Skeletal muscle tissue (tissue), 4 donors: ENCODE results near the gene MTERF2. TPM values are rescaled to one million over a fixed set of nuclear protein-coding genes. Genes with fewer than 3 reads are reported as not detected.
"Not testable (repeated sequence)": the region's sequence is repeated elsewhere in the genome, so short reads cannot be mapped to it uniquely, and the experiment has no call there.

Experiments
- H3K27ac ChIP-seq: one replicate; pipeline ENCODE4 v1.7.0; 2013; ENCODE audit warnings: mild to moderate bottlenecking, low read depth, low read length, inconsistent platforms
- H3K27me3 ChIP-seq, 3 donors: one replicate each; pipeline ENCODE4 v1.7.0; 2013; ENCODE audit warnings: low read length in 3 of 3; ENCODE audit not compliant: control insufficient read depth in 3 of 3, insufficient read depth in 3 of 3
- H3K36me3 ChIP-seq, 3 donors: one replicate each; pipeline ENCODE4 v1.7.0; 2013; ENCODE audit warnings: low read length in 3 of 3; ENCODE audit not compliant: control insufficient read depth in 3 of 3, insufficient read depth in 3 of 3
- H3K4me1 ChIP-seq, 3 donors: one replicate each; pipeline ENCODE4 v1.7.0; 2013; ENCODE audit warnings: low read length in 3 of 3, mild to moderate bottlenecking in 3 of 3; ENCODE audit not compliant: control insufficient read depth in 3 of 3, insufficient read depth in 3 of 3
- H3K4me3 ChIP-seq, 3 donors: one replicate each; pipeline ENCODE4 v1.7.0; 2013; ENCODE audit warnings: low read length in 3 of 3
- H3K9ac ChIP-seq, 3 donors: one replicate each; pipeline ENCODE4 v1.7.0; 2013; ENCODE audit warnings: low read length in 3 of 3, mild to moderate bottlenecking in 3 of 3, moderate library complexity in 2 of 3, low read depth in 1 of 3
- H3K9me3 ChIP-seq, 3 donors: one replicate each; pipeline ENCODE4 v1.7.0; 2013; ENCODE audit warnings: low read length in 3 of 3; ENCODE audit not compliant: control insufficient read depth in 3 of 3
- total RNA-seq: library from RNA; depleted of rRNA; stranded (reverse); fragments of >200 nt; gene quantifications from one replicate; pipeline ENCODE4 v1.2.3, GENCODE V29; 2014
- donor health status: Osteomylitis.

MTERF2 gene, protein sequence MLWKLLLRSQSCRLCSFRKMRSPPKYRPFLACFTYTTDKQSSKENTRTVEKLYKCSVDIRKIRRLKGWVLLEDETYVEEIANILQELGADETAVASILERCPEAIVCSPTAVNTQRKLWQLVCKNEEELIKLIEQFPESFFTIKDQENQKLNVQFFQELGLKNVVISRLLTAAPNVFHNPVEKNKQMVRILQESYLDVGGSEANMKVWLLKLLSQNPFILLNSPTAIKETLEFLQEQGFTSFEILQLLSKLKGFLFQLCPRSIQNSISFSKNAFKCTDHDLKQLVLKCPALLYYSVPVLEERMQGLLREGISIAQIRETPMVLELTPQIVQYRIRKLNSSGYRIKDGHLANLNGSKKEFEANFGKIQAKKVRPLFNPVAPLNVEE
- total RNA-seq = 9.9 TPM

DNA sequence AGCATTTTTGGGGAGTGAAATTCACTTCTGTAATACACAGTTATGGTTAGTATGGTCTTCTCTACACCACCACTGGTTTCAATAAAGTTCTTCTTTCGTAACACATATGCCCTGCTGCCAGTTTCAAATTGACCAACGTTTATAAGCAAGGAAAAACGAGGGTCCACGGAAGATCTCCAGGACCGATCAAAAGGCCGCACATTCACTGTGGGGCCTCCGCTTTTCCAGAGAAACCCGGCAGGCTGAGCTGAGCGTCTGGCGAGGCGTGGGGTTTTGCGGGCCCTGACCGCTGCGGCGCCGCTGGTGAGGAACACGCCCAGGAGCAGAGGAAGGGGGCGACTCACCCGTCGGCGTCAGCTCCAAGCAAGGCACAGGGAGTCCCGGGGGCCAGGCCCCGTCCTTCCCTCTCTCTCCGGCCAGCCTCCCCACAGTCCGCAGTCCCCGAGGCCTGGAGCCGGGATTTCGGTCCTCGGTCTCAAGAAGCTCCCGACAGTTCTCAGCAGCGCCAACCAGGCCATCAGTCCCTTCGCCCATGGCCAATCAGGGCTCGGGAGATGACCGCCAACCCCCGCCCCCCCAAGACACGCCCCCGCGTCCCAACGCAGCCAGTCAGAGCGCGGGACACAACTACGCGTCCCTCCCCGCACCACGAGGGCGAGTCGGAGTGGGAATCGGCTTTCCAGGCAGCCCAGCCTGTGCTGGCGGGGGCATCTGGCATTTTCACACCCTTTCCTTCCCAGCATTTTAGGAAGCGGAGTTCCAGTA lies at the start of gene MTERF2:
Gene MTERF2, minus strand, starts transcription at position 522 of the 765 bp plus-strand sequence. CDS start 8,432 bp downstream, outside the sequence.
- Histone ChIP-seq H3K27me3 (no peaks in the 10 kb centered on the region), H3K4me1 (peaks cover 16 to 28% (median 20%) of the 10 kb centered on the region in 3 donors), H3K9me3 (no peaks in the 10 kb centered on the region), H3K4me3 (peak within 1 kb of the TSS; percentile 82 to 91 (median 90)), H3K27ac (peak within 1 kb of the TSS; percentile 94), H3K36me3 (peaks cover 3 to 25% (median 10%) of the 10 kb centered on the region in 3 donors), H3K9ac (peak within 1 kb of the TSS; percentile 91 to 96 (median 95))

DNA sequence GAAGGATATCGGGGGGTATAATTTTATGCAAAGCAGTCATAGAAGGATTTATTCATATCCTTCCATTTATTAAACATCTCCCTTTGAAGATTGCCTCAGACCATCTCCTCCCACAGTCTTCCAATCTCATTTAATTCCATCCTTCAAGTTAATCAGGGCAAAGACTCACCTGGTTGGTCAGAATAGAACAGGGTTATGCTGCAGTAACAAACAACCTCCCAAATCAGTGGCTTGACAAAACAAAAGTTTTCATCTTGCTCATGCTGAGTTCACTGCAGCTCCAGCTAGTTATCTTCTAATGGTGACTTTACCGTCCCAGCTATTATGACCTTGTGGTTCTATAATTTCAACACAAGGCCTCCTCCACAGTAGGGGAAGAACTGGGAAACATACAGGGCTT lies 48.8 kb upstream of the MTERF2 start:
- H3K27me3 ChIP-seq = no peaks in the 10 kb centered on the region
- no peak overlapping the region for H3K4me3 ChIP-seq
- no peak overlapping the region for H3K9ac ChIP-seq
- H3K4me1 ChIP-seq = no peaks in the 10 kb centered on the region
- H3K27ac ChIP-seq = no peak overlapping the region
- H3K9me3 ChIP-seq = no peaks in the 10 kb centered on the region
- H3K36me3 ChIP-seq = no peaks in the 10 kb centered on the region

DNA sequence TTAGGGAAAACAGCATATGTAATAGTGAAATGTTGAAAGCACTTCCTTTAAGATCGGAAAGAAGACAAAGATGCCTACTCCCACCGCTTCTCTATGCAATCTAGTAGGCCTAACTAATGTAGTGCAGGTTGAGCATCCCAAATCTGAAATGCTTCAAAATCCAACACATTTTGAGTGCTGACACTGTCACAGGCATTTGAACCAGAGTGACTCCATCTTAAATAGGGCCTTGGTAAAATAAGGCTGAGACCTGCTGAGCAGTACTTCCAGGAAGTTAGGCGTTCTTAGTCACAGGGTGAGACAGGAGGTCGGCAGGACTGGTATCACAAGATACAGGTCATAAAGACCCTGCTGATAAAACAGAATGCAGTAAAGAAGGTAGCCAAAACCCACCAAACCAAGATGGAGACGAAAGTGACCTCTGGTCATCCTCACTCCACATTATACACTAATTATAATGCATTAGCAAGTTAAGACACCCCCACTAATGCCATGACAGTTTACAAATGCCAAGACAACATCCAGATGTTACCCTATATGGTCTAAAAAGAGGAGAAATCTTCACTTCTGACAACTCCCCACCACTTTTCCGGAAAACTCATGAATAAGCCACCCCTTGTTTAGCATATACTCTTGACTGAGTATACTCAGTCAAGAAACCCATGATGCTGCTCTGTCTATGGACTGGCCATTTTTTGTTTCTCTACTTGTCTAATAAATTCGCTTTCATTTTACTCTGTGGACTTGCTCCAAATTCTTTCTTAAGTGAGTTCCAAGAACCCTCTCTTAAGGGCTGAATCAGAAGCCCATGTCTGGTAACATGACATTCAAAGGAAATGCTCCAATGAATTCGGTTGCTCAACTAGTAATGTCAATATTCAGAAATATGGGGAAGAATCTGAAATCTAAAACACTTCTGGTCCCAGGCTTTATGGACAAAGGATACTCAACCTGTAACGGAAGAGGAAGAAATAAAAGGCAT lies 47.1 kb upstream of the MTERF2 start:
- no peaks in the 10 kb centered on the region for H3K36me3 ChIP-seq
- no peak overlapping the region for H3K4me3 ChIP-seq
- H3K27me3 ChIP-seq = no peaks in the 10 kb centered on the region
- H3K9me3 ChIP-seq = no peaks in the 10 kb centered on the region
- no peak overlapping the region for H3K9ac ChIP-seq
- H3K27ac ChIP-seq = no peak overlapping the region
- peaks cover 2 to 4% (median 3%) of the 10 kb centered on the region in 3 donors for H3K4me1 ChIP-seq

DNA sequence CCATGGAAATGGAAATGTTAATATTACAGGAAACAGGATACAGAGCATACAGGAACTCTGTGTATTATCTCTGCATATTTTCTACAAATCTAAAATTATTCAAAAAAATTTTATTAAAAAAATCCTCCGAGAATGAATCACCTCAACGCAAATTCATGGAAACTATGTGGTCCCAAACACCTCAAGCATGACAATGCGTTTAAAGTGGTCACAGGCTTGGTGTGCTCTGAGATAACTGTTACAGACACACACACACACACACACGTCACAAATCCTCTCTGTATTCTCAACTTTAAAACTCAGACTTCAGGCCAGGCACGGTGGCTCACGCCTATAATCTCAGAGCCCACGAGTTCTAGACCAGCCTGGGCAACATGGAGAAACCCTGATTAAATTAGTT lies 45.3 kb upstream of the MTERF2 start:
- Histone ChIP-seq H3K4me1 (peaks cover 5 to 15% (median 8%) of the 10 kb centered on the region in 3 donors), H3K4me3 (no peak overlapping the region), H3K9me3 (no peaks in the 10 kb centered on the region), H3K27ac (no peak overlapping the region), H3K36me3 (no peaks in the 10 kb centered on the region), H3K27me3 (no peaks in the 10 kb centered on the region), H3K9ac (no peak overlapping the region)

DNA sequence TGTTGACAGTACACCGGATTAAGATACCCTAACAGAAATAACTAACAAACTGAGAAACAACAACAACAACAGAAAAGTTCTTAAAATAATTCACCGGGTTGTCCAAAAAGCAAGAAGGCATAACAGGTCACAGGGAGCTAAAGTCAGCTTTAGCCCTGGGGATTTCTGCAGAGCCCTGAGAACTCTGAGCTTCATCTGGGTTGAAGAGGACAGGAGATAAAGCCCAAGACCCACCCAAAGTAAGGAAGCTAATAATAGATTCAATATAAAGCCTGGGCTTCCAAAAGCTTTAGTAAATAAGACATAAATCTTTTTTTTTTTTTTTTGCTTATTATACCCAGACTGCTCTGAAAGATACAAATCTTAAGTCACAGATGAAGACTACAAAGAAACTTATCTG lies 44.1 kb upstream of the MTERF2 start:
- H3K4me3 ChIP-seq = no peak overlapping the region
- no peaks in the 10 kb centered on the region for H3K36me3 ChIP-seq
- no peak overlapping the region for H3K9ac ChIP-seq
- peak overlapping the region; percentile 37 for H3K27ac ChIP-seq
- H3K9me3 ChIP-seq = no peaks in the 10 kb centered on the region
- peaks cover 8 to 22% (median 12%) of the 10 kb centered on the region in 3 donors for H3K4me1 ChIP-seq
- no peaks in the 10 kb centered on the region for H3K27me3 ChIP-seq

DNA sequence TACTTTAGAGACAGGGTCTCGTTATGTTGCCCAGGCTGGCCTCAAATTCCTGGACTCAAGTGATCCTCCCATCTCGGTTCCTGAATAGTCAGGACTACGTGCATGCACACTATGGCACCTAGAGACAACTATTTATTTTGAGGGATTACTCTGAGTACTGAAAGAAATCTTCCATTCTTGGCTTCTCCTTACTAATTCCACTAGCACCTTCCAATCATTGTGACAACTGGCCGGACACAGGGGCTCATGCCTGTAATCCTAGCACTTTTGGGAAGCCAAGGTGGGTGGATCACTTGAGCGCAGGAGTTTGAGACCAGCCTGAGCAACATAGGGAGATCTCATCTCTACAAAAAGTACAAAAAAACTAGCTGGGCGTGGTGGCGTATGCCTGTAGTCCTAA lies 42.1 kb upstream of the MTERF2 start:
- H3K4me1 ChIP-seq = peaks cover 15 to 22% (median 16%) of the 10 kb centered on the region in 3 donors
- H3K36me3 ChIP-seq = no peaks in the 10 kb centered on the region
- H3K27me3 ChIP-seq = no peaks in the 10 kb centered on the region
- no peak overlapping the region for H3K9ac ChIP-seq
- peak overlapping the region; percentile 95 for H3K27ac ChIP-seq
- H3K9me3 ChIP-seq = no peaks in the 10 kb centered on the region
- H3K4me3 ChIP-seq = no peak overlapping the region

DNA sequence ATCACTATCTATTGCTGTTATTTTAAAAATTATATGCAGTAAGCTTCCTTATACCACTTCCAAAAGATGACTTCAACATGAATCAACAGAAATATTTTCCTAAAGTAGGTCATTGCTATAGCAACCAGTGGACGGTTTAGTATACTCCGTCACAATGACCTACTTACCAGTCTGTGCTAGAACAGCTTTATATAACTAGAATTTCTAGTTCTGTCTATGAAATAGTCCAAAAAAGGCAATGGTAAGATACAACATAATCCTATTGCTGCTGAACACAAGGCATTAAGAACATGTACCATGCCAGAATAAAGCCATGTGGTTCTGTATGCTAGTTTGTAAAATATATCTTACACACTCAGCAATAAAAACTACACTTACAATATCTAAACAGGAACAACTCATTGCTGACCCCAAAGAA lies 40.7 kb upstream of the MTERF2 start:
- Histone ChIP-seq H3K36me3 (no peaks in the 10 kb centered on the region), H3K27me3 (no peaks in the 10 kb centered on the region), H3K4me1 (peaks cover 15 to 22% (median 16%) of the 10 kb centered on the region in 3 donors), H3K4me3 (peak overlapping the region; percentile 6 to 54 (median 29)), H3K9me3 (no peaks in the 10 kb centered on the region), H3K27ac (peak overlapping the region; percentile 95), H3K9ac (peak overlapping the region in 2 of 3 donors; percentile 41 to 81)

DNA sequence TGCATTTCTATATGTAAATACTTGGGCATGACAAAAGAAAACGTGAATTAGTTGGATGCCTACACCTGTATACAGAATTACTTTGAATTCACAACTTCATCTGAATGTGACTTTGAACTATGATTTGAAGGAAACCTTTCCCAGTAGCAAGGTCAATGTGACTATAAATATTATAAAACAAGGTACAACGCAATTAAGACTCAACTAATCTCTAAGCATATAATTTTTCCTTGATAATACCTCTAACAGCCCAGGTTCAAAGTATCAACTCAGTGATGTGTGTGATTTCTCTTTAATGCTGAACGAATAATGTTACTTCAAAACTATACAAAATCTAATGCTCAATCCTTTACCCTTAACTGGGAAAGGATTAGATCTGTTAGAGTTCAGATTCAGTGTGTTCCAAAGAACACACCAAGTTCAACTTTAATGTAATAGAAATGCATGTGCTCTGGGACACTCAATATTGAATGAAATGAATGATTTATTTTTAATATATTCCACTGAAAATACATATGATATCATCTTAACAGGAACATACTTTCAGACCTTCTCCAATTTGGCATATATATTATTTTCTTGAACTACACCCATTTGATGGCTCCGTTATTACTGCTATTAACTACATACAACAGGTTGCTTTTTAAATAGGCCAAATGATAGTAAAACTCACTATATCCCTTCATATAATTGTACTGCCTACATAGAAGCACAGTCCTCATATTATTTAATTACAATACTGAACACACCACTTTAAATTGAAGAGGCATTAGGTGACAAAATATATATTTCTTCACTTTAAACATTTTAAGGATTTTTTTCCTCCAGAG lies 40.1 kb upstream of the MTERF2 start:
- Histone ChIP-seq H3K4me3 (peak overlapping the region in 1 of 3 donors; percentile 54), H3K9ac (peak overlapping the region in 2 of 3 donors; percentile 41 to 81), H3K27ac (peak overlapping the region; percentile 95), H3K4me1 (peaks cover 15 to 22% (median 16%) of the 10 kb centered on the region in 3 donors), H3K9me3 (no peaks in the 10 kb centered on the region), H3K36me3 (no peaks in the 10 kb centered on the region), H3K27me3 (no peaks in the 10 kb centered on the region)

DNA sequence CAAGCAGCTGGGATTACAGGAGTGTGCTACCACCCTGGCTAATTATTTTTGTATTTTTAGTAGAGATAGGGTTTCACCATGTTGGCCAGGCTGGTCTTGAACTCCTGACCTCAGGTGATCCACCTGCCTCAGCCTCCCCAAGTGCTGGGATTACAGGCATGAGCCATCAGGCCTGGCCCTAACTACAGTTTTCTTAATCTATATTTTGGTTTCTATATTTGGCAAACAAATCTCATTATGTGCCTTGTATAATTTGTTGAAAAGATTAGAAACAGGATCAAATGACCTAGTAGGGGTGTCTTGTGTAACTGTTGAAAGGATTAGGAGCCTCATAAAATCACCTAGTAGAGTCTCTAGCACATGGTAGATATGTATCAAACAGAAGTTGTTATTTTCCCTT lies 39.4 kb upstream of the MTERF2 start:
- H3K9me3 ChIP-seq, H3K9ac ChIP-seq, H3K27me3 ChIP-seq, H3K36me3 ChIP-seq, H3K4me3 ChIP-seq: not testable (repeated sequence)
- Histone ChIP-seq H3K27ac (peak overlapping the region; percentile 95), H3K4me1 (peaks cover 15 to 22% (median 16%) of the 10 kb centered on the region in 3 donors)
